ENCODE data around the gene CHST9.

Gene CHST9

GRCh38 chr18:27118973-27119372 lies 66.1 kb downstream of the CHST9 start:
- TF ChIP-seq CTCF (IDR thresholded peaks at IDR 0.05; ENCODE audit: extremely low read depth, missing control alignments), result no peak
- DNase-seq (ENCODE audit: low spot score), result no peak

GRCh38 chr18:27114842-27115241 lies 70.3 kb downstream of the CHST9 start:
- TF ChIP-seq CTCF (IDR thresholded peaks at IDR 0.05; ENCODE audit: extremely low read depth, missing control alignments), result no peak
- no peak for DNase-seq (ENCODE audit: low spot score)

GRCh38 chr18:27113358-27113757 lies 71.8 kb downstream of the CHST9 start:
- TF ChIP-seq CTCF (IDR thresholded peaks at IDR 0.05; ENCODE audit: extremely low read depth, missing control alignments), result no peak

GRCh38 chr18:27110319-27110718 lies 74.8 kb downstream of the CHST9 start:
- DNase-seq (ENCODE audit: low spot score), result no peak
- TF ChIP-seq CTCF (IDR thresholded peaks at IDR 0.05; ENCODE audit: extremely low read depth, missing control alignments), result no peak

More at GRCh38 chr18:27113358-27113757, 71.8 kb downstream of the CHST9 start:
- DNase-seq (ENCODE audit: low spot score), result no peak

- DNase-seq (ENCODE audit: low spot score), result no peak
Measured at GRCh38 chr18:27109451-27109850, 75.7 kb downstream of the CHST9 start.

GRCh38 chr18:27108842-27109241 lies 76.3 kb downstream of the CHST9 start:
- no peak for TF ChIP-seq CTCF (IDR thresholded peaks at IDR 0.05; ENCODE audit: extremely low read depth, missing control alignments)
- DNase-seq (ENCODE audit: low spot score), result no peak

More at GRCh38 chr18:27109451-27109850, 75.7 kb downstream of the CHST9 start:
- no peak for TF ChIP-seq CTCF (IDR thresholded peaks at IDR 0.05; ENCODE audit: extremely low read depth, missing control alignments)

- no peak for DNase-seq (ENCODE audit: low spot score)
- TF ChIP-seq CTCF (IDR thresholded peaks at IDR 0.05; ENCODE audit: extremely low read depth, missing control alignments), result no peak
Measured at GRCh38 chr18:27104743-27105142, 80.4 kb downstream of the CHST9 start.

Measured in GM20000 (cell line).